HG03378 (cell line): ENCODE measurements around the gene HRAS.

Experiments
- ATAC-seq: cut with Tn5 transposase; IDR thresholded peaks from one replicate; pipeline ENCODE4 v1.9.1; 2021; ENCODE audit warnings: mild to moderate bottlenecking, moderate library complexity; ENCODE audit not compliant: unreplicated experiment

The HRAS gene

GRCh38 chr11:554428-555226 is 19.3 kb upstream of the HRAS start:
- ATAC-seq: no peak

- ATAC-seq: no peak
Observed at GRCh38 chr11:553988-554340, 18.6 kb upstream of the HRAS start.

GRCh38 chr11:553083-553987 is 18.0 kb upstream of the HRAS start:
- ATAC-seq: no peak

- no peak for ATAC-seq
Observed at GRCh38 chr11:551596-551995, 16.2 kb upstream of the HRAS start.

GRCh38 chr11:551131-551530 is 15.8 kb upstream of the HRAS start:
- ATAC-seq: no peak

GRCh38 chr11:550746-551085 is 15.3 kb upstream of the HRAS start:
- ATAC-seq: no peak

GRCh38 chr11:550021-550745 is 14.8 kb upstream of the HRAS start:
- ATAC-seq: no peak

- ATAC-seq: no peak
Observed at GRCh38 chr11:548700-549603, 13.6 kb upstream of the HRAS start.

- no peak for ATAC-seq
Observed at GRCh38 chr11:545171-545570, 9.8 kb upstream of the HRAS start.

- no peak for ATAC-seq
Observed at GRCh38 chr11:544817-545166, 9.4 kb upstream of the HRAS start.

- no peak for ATAC-seq
Observed at GRCh38 chr11:541433-541885, 6.1 kb upstream of the HRAS start.

- no peak for ATAC-seq
Observed at GRCh38 chr11:540583-541432, 5.4 kb upstream of the HRAS start.

GRCh38 chr11:539971-540481 is 4.7 kb upstream of the HRAS start:
- ATAC-seq: no peak

- no peak for ATAC-seq
Observed at GRCh38 chr11:538431-539051, 3.2 kb upstream of the HRAS start.

GRCh38 chr11:537622-538430 is 2.5 kb upstream of the HRAS start:
- no peak for ATAC-seq

GRCh38 chr11:536841-537621 is 1.7 kb upstream of the HRAS start, which contains the start of gene LRRC56:
LRRC56 (plus strand) TSS chr11:537527; CDS start chr11:540685, 3,158 bp downstream.
- ATAC-seq: peak; percentile 62

- no peak for ATAC-seq
Observed at GRCh38 chr11:535210-535518, 212 bp downstream of the HRAS start.
